GM21447 (cell line): ENCODE measurements around the gene NCAM1.
A peak's percentile ranks its signal among the peaks of the same experiment; 100 is the strongest.

Experiments
- ATAC-seq: cut with Tn5 transposase; IDR thresholded peaks from one replicate; pipeline ENCODE4 v1.9.1; 2021; ENCODE audit not compliant: unreplicated experiment

Gene NCAM1

GRCh38 chr11:113272281-113272680 is 311.1 kb downstream of the NCAM1 start:
- ATAC-seq: no peak

GRCh38 chr11:113272927-113273615 is 311.9 kb downstream of the NCAM1 start:
- ATAC-seq: no peak

DNA sequence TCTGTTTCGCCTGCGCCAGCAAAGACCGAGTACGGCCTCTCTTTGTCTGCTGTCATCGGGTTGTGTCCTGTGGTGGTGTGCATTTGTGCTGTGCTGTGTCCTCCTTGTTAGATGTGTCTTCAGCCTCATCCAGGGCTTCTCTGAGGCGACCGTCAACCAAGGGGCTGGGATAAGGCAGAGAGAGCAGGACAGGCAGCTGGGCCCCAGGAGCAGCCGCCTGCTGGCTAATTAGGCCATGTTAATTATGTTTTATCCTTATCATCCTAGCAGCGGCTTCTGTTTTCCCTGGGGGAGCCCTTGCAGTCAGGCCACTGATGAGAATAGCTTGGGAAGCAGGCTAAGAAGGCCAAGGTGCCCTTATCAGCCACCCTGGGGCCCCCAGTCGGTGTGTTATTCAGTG is 312.5 kb downstream of the NCAM1 start:
- ATAC-seq: no peak

DNA sequence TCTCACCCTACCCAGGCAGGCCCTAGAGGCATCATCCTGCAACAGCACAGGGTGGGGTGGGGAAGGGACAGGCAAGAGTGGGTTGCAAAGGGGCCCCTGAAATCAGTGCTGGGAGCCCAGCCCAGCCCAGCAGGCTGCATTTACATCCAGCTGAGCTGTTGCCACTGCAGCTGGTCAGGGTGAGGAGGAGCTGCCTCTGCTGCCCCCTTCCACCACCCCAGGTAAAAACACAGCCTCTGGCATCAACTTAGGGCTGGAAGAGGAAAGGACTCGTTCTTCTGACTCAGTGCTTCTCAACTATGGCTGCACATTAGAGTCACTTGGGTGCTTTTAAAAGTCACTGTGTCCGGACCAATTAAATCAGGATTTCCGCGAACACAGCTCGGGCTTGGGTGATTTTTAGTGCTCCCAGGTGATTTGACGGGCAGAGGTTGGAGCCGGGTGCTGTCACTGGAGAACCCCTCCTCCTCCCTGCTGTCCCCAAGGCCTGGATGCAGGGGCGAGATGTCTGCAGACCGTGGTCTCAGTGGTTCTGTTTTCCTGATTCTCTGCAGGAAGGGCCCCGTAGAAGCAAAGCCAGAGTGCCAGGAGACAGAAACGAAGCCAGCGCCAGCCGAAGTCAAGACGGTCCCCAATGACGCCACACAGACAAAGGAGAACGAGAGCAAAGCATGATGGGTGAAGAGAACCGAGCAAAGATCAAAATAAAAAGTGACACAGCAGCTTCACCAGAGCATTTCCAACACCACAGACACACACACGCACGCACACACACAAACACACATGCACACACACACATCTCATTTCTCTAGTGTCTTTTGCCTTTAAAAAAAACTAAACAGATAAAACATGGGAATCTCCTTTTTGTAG is 313.7 kb downstream of the NCAM1 start:
- no peak for ATAC-seq

DNA sequence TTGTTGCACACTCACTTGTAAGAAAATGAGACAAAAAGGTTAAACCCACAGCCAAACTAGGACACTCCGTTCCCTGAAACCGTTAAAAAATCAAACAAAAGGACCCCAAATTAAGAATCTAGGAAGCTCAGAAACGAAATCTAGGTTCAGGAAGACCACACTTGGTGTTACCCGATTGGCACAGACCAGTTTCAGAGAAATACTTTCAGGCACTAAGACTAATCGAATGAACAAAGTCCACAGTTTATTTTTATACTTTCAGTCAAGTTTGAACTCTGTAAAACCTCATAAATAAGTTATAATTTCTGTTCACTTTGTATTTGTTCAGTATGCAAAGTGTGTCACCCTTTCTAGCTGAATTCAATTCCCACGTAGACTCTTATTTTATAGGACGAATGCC is 314.4 kb downstream of the NCAM1 start:
- ATAC-seq: no peak

- no peak for ATAC-seq
These were observed 315.2 kb downstream of the NCAM1 start for GRCh38 chr11:113276466-113276865.

DNA sequence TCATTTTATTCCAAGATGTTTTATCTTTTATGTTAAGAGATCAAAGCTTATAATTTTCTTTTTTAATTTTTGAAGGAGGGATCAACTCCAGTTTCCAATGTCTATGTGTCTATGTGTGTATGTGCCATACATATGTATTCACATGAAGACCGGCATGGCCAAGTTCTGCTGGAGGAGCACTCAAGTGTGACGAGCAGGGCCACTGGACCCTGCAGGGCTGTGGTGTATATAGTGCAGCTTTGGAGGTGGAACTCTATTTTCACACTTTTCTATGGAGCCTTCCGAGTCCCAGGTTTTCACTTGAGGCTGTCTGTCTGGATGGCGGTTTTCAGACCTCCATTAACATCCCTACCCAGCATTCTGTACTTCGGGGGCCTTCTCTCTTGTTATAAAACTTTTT is 316.7 kb downstream of the NCAM1 start:
- no peak for ATAC-seq

GRCh38 chr11:113278481-113278880 is 317.3 kb downstream of the NCAM1 start:
- no peak for ATAC-seq

- no peak for ATAC-seq
These were observed 317.7 kb downstream of the NCAM1 start for GRCh38 chr11:113278925-113279324.

- no peak for ATAC-seq
These were observed 318.4 kb downstream of the NCAM1 start for GRCh38 chr11:113279591-113279990.

GRCh38 chr11:113281052-113281725 is 320.0 kb downstream of the NCAM1 start:
- no peak for ATAC-seq

- ATAC-seq: no peak
These were observed 321.7 kb downstream of the NCAM1 start for GRCh38 chr11:113282898-113283437.

DNA sequence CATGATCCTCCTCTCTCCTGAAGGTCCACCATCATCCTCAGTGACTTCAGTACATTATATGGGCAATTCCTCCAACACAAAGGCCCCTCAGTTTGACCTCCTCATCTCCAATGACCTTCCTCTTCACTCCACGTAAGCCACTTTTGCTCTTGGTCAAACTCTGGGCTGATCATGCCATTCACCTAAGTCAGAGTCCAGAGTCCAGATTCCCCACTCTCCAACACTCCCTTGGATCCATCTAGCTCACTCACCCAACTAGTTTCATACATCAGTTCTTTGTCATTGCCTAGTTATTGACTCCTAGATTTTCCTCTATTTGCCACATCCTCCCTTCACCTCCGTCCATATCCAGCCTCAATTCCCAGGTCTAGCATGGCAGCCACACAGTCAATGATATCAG is 322.7 kb downstream of the NCAM1 start:
- ATAC-seq: no peak

DNA sequence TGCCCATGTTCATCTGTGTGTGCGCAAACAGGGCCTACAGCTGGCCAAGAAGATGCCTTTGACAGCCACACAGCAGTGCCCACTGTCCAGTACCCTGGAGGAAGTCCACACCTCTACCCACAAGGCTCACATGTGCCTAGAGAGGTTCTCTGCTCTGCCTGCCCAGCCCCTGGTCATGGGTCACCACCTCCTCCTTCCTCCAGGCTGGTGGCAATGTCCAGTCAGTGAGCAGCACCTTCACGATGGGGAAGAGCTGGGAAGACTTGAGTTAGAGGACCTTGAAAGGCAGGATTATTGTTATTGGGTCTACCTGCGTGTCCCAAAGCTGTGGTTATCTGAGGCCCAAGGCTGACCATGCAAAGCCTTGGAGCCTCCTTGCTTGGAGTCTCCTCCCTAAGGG is 324.8 kb downstream of the NCAM1 start:
- ATAC-seq: no peak

DNA sequence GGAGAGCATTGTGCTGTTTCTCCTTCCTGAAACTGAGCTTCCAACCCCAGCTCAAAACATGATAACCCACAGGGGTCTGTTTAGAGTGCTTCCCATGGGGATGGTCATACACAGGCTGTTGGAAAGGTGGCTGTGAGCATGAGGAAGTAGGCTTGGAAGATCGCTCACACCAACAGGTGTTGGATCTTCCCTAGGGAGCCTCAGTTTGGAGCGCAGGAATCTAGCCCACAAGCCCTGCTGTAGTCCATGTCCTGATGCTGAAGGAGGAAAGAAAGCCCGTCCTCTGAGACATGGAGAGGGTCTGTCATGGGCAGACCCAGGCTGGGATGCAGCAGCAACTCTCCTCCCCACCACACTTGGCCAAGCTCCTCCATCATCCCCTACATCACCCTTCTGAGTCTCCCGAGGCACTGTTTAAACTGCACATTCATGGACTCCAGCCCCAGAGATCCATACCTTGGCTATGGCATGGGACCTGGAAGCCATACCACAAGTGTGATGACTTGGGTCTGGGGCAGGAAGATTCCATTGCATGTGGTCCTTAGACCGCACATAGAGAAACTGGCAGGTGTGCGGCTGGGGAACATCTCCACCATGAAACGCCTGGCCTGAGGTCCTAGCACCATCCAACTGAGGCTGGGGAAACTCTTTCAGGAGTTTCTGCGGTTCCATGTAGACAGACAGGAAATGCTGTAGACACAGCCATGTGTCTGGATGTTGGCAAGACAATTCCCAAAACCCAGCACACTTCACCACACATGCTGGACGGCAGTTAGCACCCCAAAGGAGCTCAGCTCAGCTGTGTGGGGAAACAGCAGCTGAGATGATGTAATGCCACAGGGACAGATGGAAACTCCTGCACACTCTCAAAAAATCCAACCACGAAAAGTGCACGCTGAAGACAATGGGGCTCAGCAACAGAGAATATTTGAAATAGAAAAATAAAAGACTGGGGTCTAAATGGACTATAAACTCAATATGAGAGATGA is 325.6 kb downstream of the NCAM1 start:
- no peak for ATAC-seq

GRCh38 chr11:113287801-113288200 is 326.6 kb downstream of the NCAM1 start:
- ATAC-seq: no peak

GRCh38 chr11:113288286-113288863 is 327.2 kb downstream of the NCAM1 start:
- ATAC-seq: no peak

- peak; percentile 85 for ATAC-seq
These were observed 328.4 kb downstream of the NCAM1 start for GRCh38 chr11:113289431-113290187.

GRCh38 chr11:113293936-113294335 is 332.7 kb downstream of the NCAM1 start:
- no peak for ATAC-seq
